ENCODE data around the gene CTAG1A.
"Not testable (repeated sequence)": the region's sequence is repeated elsewhere in the genome, so short reads cannot be mapped to it uniquely, and the experiment has no call there.

CTAG1A gene

DNA sequence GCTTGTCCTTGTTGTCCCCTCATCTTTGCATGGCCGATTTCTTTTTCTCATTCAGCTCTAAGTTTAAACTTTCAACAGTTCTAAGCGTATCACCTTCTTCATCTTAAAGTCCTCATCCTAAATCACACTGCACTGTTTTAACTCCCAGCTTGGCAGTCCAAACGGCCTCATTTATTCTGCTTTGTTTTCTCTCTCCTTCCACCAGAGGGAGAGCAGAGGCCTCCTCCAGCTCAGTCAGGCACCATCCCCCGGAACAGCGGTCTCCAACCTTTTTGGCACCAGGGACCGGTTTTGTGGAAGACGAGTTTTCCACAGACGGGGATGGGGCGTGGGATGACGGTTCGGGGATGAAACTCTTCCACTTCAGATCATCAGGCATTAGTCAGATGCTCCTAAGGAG lies 14.6 kb upstream of the CTAG1A start:
- in situ Hi-C loops (cut with HindIII; ENCODE audit: low sequenced_read_pairs): not testable (repeated sequence)

GRCh38 chrX:154573061-154573460 lies 11.9 kb upstream of the CTAG1A start:
- in situ Hi-C loops (cut with HindIII; ENCODE audit: low sequenced_read_pairs): not testable (repeated sequence)

DNA sequence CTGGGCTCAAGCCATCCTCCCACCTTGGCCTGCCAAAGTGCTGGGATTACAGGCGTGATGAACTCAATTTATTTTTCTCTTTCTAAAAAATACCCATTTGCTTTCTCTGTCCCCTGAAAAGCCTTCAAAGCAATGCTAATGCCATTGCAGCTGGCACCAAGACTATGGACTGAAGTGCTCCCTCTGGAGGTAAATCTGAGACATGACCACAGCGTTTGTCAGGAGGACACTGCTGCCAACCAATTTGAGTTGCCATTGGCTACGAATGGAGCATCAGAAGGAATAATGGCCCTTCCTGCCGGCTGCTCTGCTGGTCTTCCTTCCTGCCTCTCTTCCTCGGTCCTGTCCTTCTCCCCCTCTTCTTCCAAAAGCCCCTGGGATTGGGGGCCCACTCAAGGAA lies 9.9 kb upstream of the CTAG1A start:
- in situ Hi-C loops (cut with HindIII; ENCODE audit: low sequenced_read_pairs): loop anchor here (25.0 kb wide), 1 partner anchor 262 kb away; the partner anchor contains the start of gene SMIM9

DNA sequence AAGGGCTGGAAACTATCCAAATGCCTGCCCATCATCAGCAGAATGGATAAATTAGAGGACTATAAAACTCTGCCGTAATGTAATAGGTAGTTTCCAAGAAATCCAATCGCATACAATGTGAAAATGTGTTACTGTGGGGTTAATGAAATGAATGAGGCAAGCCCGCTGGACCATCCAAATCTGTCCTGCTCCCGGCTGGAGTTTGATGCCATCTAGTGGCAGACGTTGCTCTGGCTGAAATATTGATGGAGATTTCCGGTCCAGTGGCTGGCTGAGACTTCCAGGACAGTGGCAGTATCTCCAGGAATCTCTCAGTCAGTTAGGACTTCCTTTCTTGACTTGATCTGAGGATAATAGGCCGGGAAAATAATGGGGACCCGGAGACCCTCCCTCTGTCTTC lies 1.9 kb upstream of the CTAG1A start:
- in situ Hi-C loops (cut with HindIII; ENCODE audit: low sequenced_read_pairs): loop anchor here (25.0 kb wide), 1 partner anchor 254 kb away; the partner anchor contains the start of gene SMIM9

GRCh38 chrX:154590415-154590814 lies 5.5 kb downstream of the CTAG1A start:
- in situ Hi-C loops (cut with HindIII; ENCODE audit: low sequenced_read_pairs): loop anchor here (25.0 kb wide), 1 partner anchor 247 kb away; the partner anchor contains the start of gene SMIM9

DNA sequence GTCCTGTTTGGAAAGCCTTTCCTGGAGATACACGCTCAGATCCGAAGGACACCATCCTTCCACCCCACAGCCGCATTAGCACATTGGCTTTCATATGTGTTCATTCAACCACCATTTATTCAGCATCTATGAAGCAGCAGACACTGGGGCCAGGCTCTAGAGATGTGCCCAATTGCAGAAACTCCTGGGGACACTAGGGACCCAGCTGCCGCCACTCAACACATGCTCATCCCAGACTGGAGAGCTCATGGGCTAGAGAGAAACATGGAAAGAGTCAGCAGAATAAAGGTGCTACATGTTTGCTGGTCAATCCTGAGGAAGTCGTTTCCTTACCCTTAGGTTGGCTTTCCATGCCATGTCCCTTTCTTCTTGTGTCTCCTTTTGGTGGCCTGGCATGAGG lies 7.6 kb downstream of the CTAG1A start:
- in situ Hi-C loops (cut with HindIII; ENCODE audit: low sequenced_read_pairs): loop anchor here (25.0 kb wide), 1 partner anchor 245 kb away; the partner anchor contains the start of gene SMIM9

DNA sequence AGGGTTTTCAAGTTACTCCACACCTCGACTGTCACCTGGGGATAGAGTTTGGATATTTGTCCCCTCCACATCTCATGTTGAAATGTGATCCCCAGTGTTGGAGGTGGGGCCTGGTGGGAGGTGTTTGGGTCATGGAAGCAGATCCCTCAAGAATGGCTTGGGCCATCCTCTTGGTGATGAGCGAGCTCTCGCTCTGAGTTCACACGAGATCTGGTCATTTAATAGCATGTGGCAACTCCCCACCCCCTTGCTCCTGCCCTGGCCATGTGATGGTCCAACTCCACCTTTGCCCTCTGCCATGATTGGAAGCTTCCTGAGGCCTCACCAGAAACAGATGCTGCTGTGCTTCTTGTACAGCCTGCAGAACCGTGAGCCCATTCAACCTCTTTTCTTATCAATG lies 8.3 kb downstream of the CTAG1A start:
- in situ Hi-C loops (cut with HindIII; ENCODE audit: low sequenced_read_pairs): loop anchor here (25.0 kb wide), 1 partner anchor 244 kb away; the partner anchor contains the start of gene SMIM9

- in situ Hi-C loops (cut with HindIII; ENCODE audit: low sequenced_read_pairs): loop anchor here (25.0 kb wide), 1 partner anchor 243 kb away; the partner anchor contains the start of gene SMIM9
Observed at GRCh38 chrX:154594491-154594890, 9.6 kb downstream of the CTAG1A start.

- in situ Hi-C loops (cut with HindIII; ENCODE audit: low sequenced_read_pairs): loop anchor here (25.0 kb wide), 1 partner anchor 242 kb away; the partner anchor contains the start of gene SMIM9
Observed at GRCh38 chrX:154595559-154596249, 10.8 kb downstream of the CTAG1A start.

- in situ Hi-C loops (cut with HindIII; ENCODE audit: low sequenced_read_pairs): loop anchor here (25.0 kb wide), 1 partner anchor 241 kb away; the partner anchor contains the start of gene SMIM9
Observed at GRCh38 chrX:154596290-154596929, 11.5 kb downstream of the CTAG1A start.

- in situ Hi-C loops (cut with HindIII; ENCODE audit: low sequenced_read_pairs): loop anchor here (25.0 kb wide), 1 partner anchor 240 kb away; the partner anchor contains the start of gene SMIM9
Observed at GRCh38 chrX:154597221-154597620, 12.3 kb downstream of the CTAG1A start.

DNA sequence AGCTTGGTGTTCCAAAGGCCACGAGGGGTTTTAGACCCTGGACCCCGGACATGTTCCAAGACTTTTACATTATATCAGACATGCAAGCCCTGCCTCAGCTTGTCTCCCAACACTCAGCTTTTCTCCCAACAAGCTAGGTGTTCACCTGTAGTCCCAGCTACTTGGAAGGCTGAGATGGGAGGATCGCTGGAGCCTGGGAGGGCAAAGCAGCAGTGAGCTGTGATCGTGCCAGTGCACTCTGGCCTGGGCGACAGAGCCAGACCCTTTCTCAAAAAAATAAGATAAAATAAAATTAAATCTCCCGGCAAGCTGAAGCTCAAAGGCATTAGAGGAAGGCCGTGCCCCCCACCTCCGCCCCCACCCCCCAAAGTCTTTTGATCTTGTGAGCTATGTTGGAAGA lies 13.7 kb downstream of the CTAG1A start:
- in situ Hi-C loops (cut with HindIII; ENCODE audit: low sequenced_read_pairs): loop anchor here (25.0 kb wide), 1 partner anchor 239 kb away; the partner anchor contains the start of gene SMIM9

DNA sequence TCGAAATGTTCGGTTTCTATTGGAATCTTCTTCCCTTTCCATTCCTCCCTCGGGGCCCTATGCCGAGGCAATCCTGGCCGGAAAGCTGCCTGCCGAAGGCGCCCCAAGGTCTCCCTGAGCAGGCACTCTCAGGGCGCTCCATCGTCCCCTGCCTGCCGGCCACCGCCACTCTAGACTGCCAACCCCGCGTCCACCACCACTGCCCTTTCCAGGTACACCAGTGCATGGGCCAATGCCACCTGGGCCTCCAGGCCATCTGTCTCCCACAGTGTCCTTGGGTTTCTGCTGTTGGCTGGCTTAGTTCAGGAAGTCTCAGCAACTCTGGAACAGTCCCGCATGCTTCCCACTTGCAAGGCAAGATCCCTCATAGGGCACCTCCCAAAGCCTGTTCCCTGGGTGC lies 14.6 kb downstream of the CTAG1A start:
- in situ Hi-C loops (cut with HindIII; ENCODE audit: low sequenced_read_pairs): loop anchor here (25.0 kb wide), 1 partner anchor 238 kb away; the partner anchor contains the start of gene SMIM9

DNA sequence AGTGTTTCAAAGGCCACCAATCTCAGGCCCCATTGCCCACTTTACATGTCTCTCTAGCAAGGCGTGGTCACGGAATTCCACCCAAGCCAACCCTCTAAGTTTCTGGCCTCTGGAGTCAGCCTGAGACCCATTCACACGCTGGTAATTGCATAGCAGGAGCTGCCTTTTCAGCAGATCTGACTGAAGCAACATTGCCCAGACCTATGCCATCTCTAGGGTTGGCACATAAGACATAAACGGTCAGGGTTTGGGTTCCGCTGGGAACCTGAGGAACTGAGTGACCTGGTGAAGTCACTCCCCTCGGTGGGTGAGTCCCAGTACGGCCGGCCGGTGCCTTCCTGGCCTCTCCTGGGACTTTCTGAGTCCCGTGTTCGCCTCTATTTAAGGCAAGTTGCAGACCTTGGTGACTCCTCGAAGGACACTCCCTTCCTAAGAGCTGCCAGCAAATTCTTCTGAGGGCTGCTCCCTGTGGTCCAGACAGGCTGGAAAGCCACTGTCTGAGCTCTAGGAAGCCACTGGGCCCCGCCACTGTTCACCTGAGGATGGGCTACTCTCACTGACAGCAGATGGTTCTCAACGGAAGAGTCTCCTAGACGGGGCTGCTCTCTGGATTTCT lies 15.9 kb downstream of the CTAG1A start:
- in situ Hi-C loops (cut with HindIII; ENCODE audit: low sequenced_read_pairs): no loop called here

DNA sequence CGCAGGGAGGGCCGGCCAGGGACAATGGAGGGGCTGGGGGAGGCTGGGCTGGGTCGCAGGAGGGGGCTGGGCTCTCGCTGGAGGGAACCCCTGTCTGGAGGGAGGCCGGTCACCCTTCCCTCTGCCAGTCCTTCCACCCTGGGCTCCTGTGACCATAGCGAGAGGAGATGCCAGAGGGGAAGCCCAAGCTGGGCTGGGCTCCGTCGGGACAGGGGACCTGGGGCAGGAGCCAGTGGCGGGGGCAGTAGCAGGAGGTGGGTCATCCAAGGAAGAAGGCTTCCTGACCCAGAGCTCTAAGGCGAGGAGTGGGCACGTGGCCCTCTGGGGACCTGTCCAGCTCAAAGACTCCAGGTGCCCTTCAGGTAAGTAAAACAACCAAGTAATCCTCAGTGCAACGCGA lies 17.3 kb downstream of the CTAG1A start:
- in situ Hi-C loops (cut with HindIII; ENCODE audit: low sequenced_read_pairs): no loop called here

- in situ Hi-C loops (cut with HindIII; ENCODE audit: low sequenced_read_pairs): no loop called here
Observed at GRCh38 chrX:154602766-154603437, 18.0 kb downstream of the CTAG1A start.

DNA sequence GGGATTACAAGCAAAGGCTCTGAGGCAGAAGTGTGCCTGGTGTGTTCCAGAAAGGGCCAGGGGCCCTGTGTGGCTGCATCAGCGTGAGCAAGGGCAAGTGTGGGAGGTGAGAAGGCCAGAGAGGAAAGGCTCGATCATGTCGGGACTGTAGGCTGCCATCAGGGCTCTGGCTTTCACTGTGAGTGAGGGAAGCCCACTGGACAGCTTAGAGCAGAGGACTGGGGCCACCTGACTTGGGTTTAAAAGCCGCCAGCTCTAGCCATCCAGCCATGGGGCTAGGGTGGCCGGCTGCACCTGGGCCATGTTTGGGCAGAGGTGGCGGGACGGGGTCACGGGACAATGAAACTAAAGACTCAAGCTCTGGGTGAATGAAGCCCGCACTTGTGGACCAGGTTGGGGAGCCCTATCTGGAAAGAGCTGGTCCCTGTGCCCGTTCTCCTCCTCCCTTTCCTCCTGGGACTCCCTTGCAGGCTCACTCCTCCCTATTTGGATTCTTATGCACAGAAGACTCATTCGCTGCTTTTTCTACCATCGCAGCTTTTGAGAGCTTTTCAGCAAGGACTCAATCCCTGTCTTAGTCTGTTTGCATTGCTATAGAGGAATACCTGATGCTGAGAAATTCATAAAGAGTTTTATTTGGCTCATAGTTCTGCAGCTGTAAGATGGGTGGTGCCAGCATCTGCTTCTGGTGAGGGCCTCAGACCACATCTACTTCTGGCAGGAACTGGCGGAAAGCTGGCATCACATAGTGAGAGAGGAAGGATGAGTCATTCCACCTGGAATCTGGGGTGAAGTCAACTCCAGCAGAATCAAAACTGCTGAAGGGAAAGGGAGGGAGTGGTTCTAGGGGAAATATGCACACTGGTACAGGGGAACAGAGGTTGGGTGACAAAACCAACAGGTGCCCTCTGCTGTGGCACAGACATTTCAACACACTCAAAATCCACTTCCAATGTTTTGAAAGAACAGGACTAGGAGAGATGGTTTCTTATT lies 18.8 kb downstream of the CTAG1A start:
- in situ Hi-C loops (cut with HindIII; ENCODE audit: low sequenced_read_pairs): no loop called here

GRCh38 chrX:154605566-154605965 lies 20.6 kb downstream of the CTAG1A start:
- in situ Hi-C loops (cut with HindIII; ENCODE audit: low sequenced_read_pairs): no loop called here

- in situ Hi-C loops (cut with HindIII; ENCODE audit: low sequenced_read_pairs): no loop called here
Observed at GRCh38 chrX:154607370-154607769, 22.4 kb downstream of the CTAG1A start.
